HG03108 (cell line): ENCODE data around the gene ZBTB22.

Source experiments
- ATAC-seq: cut with Tn5 transposase; IDR thresholded peaks from one replicate; pipeline ENCODE4 v1.9.1; 2021; ENCODE audit warnings: moderate library complexity; ENCODE audit not compliant: unreplicated experiment

ZBTB22 gene

DNA sequence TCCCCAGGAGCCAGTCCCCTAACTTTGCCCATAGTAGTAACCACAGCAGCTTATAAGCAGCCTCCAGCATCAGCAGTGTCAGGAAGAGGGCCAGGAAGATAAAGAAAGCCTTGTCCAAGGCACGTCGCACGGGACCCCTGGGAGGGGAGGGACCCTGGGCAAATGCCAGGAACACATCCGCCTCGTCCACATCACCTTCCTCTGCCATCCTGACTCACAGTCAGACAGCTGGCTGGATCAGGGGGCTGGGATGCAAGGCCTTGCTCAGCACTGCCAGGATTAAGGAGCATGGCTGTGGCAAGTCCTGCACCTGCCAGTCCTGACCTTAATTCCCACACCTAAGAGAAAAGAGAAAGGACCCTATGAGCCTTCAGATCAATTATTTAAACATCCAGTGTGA, 11.5 kb upstream of the ZBTB22 start:
- ATAC-seq: no peak

DNA sequence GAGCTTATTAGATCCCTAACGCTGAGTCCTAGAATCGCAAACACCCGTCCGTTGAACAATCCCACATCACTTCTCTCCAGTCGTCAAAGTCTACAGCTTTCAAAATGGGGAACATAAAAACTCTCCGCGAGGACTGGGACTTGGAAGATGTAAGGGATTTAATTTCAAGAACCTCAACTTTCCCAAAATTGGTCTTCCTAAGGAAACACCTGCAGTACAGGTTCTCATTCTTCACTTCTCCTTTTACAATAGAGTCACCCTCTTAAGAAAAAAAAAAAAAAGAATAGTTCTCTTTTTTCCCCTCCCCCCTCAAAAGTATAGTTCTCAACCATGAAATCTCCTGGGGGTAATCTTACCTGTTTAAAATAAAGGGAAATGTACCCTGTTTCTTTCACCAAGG, 6.6 kb upstream of the ZBTB22 start:
- no peak for ATAC-seq

DNA sequence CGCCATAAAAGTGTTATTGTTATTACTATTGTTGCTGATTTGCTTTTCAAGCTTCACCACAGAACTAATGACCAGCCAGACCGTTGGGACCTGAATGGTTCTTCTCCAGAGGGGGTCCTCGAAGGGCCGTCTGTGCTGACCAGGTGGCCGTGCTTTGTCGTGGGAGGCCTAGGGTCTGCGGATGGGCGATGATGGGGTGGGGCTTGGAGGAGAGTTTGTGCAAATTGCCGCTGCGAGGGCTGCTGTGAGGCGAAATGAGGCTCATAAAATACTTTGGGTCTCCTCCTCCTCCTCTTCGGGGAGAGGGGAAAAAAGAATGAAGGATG, 6.0 kb upstream of the ZBTB22 start:
- no peak for ATAC-seq

DNA sequence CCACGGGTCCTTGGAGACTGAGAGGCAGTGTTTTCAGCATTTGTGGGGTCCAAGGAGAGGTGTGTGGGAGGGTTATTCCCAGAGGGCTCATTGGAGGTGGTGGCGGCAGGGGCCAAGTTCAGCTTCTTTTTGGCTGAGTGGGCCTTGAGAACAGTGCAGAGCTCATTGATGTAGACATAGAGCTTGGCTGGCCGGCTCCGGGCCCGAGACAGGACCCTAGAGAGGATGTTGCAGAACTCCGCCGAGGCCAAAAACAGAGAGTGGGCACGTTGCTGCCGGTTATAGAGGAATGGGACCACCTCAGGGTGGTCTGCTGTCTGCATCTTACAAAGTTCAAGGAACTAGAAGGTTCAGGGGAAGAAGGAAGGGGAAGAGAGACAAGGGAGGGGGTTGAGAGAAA, 3.7 kb upstream of the ZBTB22 start:
- ATAC-seq: no peak

DNA sequence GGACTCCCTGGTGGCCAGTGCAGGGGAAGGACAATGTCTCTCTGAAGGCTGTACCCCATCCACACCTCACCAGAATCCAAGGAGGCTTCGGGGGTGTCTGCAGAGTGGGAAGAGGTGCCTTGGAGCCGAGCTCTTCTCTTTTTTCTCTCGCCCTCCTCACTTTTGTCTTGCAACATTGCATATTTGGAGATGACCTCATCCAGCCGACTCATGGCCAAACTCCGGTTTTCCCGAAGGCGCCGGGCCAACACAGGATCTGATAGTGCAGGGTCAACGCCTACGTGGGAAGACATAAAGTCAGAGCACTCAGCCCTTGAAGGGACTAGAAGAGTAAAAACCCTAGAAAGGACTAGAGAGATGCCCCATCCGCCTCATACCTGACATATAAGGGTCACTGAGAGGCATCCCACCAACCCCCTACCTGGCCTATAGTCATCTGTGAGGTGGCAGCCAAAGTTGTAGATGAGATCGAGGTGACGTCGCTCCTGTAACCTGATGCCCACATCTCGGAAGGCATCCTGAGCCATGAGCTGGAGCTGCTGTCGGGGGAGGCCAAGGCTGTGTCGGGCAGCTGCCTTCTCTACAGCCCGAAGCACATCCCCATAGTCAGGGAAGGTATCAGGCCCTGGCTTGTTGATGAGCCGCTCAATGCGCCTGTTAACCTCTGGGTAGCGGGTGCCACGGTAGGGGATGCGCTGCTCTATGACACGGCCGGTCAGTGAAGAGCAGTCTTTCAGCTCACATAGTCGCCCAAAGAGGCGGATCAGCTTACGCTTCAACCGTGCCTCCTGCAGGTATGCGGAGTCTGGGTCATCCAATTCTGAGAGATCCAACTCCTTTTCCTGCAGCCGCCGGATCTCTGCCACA, 3.0 kb upstream of the ZBTB22 start:
- ATAC-seq: no peak

DNA sequence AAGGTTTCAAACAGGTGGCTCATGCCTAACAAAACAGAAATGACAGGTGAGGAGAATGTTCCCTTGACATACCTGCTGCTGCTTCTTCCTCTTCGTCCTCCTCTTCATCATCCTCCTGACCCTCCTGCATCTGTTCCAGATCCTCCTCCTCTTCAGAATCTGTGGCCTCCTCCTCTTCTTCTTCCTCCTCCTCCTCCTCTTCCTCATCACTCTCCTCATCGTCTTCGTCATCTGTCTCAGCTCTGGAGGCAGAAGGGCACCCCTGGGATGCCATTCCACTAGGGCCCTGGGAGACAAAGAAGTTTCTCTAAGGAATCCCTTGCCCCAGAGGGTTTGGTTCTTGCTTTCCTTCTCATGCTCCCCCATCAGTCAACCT, 2.4 kb upstream of the ZBTB22 start:
- ATAC-seq: no peak

DNA sequence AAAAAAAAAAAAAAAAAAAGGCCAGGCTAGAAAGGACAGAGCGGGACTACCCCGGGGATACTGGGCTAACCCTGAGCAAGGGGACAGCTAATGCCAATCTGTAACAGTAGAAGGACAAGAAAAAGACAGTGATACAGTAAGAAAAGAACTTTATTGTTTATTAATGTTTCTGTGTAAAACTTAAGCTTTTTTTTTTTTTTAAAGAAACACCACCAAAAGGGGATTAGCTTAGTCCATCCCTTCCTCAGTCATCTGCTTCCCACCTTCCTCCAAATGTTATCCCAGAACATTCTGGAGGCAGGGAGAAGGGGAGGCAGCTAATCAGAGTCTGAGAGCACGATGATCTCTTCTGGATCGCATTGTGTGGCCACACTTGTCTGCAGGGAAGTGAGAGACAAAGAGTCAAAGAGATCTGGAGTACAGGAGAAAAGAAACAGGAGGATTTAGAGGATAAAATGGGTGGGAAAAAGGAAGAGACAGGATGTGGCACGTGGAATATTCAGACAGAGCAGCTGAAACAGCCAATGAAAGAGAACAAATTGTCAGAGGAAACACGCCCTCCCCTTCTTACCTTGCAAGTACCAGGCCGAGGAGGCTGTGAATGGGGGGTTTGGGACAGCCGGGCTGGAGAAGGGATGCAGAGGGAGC, 1.0 kb upstream of the ZBTB22 start:
- no peak for ATAC-seq

DNA sequence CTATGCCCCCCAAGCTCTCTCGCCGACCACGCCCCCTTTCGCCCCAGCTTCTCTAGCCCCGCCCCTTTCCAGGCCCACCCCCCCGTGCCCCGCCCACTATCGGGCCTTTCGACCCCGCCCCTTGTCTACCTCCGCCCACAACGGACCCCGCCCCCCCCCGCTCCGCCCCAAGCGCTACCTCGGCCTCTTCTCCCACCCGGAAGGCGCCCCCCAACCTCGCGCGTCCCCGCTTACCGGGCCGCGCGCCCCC, 200 bp downstream of the ZBTB22 start:
- ATAC-seq: no peak

DNA sequence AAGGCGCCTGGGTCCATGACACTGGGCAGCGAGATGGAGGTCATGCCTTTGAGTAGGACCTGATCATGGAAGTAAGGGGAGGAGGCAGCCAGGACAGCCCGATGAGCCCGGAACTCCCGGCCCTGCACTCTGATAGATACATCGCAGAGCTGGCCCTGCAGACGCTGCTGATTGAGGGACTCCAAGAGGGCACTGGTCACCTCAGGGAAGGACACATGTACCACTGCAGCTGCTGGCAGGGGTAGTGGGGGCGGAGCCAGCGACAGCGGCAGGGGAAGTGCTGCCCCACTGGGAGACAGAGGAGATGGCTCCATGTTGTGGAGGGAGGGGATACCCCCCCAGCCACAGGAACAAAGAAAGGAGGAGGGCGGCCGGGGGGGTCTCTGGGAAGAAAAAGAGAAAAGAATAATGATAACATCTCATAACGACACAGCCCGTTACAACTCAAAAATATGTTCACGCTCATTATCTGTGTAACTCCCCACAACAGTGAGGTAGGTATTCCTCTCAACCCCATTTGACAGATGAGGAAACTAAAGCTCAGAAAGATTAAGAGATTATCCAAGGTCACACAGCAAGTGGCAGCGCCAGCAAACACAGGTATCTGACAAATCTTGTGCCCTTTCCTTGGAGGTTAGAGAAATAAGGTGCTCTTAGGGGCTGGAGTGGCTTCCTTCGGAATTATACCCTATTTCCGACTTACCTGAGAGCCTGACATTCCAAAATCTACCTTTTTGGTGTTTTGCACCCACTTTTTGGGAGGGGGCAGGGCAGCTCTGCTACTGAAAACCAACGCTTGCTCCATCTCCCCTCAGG, 733 bp downstream of the ZBTB22 start:
- no peak for ATAC-seq

DNA sequence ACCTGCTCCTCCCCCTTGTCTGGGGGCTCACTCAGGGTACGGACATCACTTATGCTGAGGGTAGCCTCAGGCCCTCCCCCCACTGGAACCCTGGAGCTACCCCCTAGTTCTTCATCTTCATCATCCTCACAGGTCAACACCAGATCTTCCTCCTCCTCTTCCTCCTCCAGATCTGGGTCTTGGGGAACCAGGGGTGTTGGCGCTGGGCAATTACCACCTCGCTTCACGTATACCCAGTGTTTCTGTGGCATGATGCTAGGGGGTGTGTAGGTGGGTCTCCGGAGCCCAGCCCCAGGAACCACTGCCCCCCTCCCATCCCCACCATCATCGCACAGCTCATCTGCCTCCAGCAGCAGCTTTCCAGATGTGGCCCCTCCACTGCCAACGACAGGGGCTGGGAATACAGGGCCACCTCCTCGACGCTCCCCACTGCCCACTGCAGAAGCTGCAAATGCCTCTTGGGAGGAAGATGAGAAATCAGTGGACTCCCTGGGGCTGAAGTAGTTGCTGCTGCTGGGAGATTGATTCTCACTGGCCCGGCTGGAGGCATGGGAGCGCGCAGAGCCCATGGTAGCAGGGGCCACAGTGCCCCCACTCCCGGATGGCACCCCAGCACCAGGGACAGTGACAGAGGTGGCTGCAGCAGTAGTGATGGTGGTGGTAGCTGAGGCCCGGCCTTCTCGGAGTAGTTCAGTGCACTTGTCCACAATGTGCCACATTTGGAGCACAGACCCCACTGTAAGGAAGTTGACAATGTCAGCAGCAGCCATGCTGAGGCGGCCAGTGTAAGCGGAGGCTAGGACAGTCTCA, 1.5 kb downstream of the ZBTB22 start:
- no peak for ATAC-seq

DNA sequence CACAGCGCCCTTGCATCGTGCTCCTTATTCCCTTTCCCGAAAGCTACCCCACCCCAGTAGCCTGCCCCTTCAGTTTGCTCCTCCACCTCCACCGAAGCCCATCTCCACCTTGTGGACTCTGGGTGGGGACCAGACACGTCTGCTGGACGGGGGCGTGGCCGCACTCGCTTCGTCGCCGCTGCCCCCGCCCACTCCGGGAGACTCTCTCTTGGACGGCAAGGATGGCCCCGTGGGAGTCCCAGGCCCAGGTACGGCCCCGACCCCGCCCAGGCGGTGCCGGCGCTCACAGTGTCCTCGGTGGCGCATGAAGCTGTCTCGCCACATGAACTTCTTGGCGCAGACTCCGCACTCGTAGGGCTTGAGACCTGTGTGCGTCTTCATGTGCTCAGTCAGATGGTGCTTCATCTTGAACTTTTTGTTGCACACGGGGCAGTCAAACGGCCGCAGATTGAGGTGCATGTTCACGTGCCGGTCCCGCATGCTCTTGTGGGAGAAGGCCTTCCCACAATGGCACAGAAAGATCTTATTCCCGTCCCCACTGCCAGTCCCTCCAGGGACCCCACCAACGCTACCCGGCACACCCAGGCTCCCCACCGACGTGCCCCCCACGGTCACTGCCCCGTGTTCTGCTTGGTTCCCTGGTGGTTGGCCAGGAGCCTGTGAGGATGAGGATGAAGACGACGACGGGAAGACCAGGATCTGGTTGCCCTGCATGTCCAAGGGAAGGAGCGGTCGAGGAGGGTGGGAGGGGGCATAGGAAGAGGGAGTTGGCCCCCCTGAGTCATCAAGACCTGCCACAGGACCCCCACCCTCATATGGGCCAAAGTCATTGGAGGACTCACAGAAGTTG, 2.4 kb downstream of the ZBTB22 start:
- no peak for ATAC-seq

DNA sequence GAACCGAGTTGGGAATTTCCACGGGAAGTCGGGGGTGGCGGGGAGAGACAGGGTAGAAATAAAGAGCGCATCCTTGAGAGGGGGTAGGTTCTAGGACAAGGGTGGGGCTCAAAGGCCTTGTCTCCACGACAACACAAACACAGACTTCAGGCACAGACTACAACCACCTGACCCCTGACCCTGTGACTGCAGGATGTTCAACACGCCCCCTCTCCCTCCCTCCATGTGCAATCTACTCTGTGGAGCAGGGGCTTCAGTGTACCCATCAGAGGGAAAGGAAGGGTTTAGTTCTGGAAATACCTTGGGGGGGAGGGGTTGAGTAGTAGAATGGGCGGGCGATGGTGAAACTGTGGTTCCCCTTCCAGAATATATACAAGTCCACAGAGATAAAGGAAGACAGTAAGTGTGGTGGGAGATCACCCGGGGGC, 3.0 kb downstream of the ZBTB22 start:
- ATAC-seq: no peak

DNA sequence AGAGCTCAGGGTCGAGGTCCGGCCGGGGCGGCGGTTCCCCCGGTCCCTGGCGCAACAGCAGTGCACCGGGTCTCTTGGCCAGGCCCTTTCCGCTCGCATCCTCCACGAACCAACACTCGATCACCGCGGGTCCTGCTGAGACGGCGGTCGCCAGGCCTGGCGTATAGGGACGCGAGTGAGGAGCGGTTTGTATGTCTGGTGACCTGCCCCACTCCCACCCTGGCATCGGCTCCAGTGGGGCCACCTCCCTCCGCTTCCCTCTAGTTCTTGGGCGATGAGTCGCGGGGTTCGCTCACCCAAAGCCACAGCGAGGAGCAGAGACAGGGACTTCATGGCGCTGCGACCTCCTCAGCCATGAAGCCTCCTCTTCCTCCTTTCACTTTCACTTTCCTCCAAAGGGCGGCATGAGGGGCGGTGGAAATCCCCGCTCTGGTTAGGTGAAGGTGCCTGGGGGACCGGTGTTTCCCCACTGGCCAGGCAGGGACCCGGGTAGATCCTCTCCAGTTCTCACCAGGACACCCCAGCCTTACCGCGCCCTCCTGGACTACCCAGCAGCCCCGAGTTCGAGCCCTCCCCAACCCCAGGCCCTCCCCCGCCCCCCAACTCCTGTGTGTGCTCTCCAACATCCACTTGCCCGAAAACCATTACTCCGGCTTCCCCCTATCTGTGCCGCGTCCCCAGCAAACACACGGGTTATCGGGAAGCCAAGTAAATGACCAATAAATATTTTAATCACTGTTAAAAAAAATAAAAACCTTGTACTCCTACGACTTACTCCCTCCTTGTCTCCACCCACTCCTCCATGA, 3.6 kb downstream of the ZBTB22 start, which contains the start of gene TAPBP:
TAPBP (minus strand) TSS at position 370 of the 806 bp plus-strand sequence; CDS start at position 333, 37 bp downstream.
- ATAC-seq: peak; percentile 35

DNA sequence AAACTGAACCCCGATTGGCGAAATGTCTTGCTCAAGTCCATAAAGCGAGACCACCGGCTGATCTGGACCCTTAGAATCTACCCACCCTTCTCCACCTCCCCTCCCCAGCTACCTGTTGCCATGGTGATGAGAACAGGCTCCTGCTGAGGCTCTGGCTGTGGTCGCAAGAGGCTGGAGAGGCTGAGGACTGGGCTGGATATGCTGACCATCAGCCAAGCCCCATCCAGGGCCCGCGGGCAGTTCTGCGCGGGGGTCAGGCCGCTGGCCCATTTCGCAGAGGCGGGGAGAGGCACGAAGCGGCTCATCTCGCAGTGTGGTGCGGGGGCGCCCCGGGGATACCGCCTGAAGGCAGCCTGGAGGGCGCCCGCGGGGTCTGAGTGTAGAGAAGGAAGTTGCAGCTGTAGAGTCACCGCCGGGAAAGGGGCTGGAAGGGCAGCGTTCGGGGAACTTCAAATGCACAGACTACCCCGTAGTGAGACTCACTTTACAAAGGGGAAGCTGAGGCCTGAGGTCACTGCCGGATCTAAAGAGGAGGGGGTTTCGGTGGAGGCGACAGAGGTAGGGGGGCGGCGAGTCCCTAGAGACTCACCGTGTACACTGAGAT, 4.3 kb downstream of the ZBTB22 start:
- peak; percentile 6 for ATAC-seq

DNA sequence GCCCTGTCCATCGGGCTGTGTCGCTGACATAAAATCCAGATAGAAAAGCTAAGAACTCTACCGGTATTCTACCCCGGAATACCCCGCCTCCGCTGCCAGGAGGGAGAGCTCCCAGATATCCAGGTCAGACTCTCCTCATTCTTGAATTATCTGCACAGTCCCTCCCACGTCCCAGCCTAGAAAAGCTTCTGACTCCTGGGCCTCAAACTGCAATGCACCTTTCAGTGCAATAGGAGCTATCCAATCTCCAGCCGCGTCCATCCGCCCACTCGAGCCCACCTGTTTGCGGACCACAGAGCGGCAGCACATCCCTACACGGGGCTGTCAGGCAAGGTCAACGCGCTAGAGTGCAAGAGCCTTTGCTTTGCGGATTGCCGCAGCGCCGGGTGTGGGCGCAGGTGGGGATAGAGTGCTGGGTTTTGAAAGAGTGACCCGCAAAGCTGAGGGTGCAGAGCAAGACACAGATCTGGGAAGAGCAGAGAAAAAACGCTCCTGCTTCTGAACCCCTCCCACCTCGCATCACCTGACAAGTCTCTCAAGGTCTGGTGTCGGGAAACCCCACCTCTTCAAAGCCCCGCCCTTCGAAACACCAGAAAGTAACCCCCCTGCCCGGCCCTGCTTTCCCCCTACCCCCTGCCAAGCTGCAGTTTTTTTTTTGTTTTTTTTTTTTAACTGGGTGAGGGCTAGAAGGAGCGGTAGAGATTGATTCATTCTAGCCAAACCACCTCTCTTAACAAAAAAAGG, 5.0 kb downstream of the ZBTB22 start:
- ATAC-seq: peak; percentile 31

DNA sequence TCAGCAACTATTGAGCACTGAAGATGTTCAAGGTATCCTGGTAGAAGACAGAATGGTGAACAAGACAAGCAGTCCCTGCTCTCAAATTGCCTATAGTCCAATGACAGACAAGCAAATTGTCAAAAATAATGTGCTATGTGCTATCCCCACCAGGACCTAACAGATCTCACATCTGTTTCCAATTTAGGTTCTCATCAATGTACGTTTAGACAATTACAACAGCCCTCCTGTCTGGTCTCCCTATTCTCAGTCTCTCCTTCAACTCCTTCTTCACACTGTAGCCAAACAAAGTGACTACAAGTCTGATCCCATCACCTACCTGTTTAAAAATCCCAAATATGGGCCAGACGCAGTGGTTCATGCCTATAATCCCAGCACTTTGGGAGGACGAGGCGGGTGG, 11.2 kb downstream of the ZBTB22 start:
- ATAC-seq: no peak

DNA sequence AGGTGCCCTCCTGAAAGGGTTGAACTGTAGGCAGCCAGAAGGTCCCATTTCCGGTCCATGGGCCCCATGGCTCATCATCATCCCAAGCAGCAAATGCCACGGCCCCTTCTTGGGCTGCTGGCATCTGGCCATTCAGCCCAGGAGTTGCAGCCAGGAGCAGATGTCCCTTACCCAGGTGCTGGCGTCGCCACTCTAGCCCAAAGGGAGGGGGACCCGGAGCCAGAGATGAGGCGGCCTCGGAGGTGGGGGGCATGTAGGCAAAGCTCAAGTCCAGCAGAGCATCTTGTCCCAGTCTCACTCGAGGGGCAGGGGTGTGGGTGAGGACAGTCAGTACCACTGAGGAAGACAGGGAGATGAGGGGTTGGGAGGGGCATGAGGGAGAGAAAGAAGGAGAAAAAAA, 12.5 kb downstream of the ZBTB22 start:
- ATAC-seq: no peak

DNA sequence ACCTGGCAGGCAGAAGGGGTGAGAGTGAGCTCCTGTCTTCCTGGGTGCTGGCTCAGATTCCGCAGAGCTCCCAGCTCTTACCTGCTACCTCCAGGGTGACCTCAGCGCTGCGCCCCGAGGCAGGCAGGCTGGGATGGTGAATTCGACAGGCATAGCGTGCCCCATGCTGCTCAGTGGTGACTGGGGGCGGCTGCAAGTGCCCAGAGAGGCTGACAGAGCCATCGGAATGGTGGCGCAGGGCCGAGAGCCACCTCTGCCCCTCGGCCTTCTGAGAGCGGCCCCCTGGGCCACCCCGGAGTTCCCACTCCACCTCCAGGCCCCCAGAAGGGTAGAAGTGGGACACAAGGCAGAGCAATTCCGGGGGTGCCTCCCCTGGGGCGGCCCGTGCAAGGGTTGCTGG, 13.3 kb downstream of the ZBTB22 start:
- no peak for ATAC-seq
